ENCODE data around the gene CD274.

Gene CD274

DNA sequence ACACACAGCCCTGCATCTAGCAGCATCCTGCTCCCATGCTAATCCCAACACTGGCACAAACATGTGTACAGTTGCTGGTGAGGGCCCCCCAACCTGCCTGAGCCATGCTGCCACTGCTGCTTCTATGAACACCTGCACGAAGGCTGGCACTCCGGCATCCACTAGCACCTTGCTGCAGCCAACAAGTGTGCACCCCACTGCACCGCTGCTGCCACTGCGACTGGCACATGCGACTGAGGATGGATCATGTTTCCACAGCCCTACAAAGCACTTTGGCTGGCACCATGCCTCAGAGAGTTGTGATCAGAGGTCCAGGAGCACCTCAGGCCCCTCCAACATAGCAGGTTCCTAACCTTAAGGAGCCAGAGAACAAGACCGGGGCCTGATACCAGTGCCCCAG lies 52.2 kb downstream of the CD274 start:
- no peak for DNase-seq

GRCh38 chr9:5509573-5509972 lies 59.2 kb downstream of the CD274 start:
- no peak for DNase-seq

DNA sequence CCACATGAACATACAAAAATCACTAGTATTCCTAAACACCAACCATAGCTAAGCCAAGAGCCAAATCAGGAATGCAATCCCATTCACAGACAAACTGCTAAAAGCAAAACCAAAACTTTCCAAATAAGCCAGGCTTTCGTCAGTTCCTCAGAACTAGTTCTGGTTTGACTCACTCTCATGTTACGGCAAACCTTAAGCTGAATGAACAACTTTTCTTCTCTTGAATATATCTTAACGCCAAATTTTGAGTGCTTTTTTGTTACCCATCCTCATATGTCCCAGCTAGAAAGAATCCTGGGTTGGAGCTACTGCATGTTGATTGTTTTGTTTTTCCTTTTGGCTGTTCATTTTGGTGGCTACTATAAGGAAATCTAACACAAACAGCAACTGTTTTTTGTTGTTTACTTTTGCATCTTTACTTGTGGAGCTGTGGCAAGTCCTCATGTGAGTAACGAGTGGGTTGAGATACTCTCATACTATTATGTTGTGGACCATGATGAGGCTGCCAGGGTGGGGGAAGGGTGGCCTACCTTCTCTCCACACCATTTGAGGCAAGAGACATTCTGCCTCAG lies 60.1 kb downstream of the CD274 start, which contains the start of gene PDCD1LG2:
Gene PDCD1LG2, plus strand, starts transcription at position 172 of the 572 bp plus-strand sequence. CDS start 12,016 bp downstream, outside the sequence.
- no peak for DNase-seq

DNA sequence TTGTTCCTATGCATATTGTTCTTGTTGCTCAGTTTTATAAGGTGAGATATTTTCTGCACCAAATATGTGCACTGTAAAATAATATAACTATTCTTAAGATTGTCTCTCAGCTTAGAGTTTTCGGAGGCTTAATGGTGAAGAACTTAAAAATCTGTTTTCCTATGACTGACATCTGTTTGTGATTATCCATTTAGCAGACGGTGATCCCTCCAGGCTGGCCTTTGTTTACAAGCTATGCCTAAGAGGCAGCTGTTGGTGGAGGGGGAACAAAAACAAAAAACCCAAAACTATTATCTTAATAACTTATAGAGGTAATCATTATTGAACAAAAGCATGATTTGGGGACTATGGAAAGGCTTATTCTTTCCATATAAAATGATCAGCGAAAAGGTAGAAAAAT lies 60.6 kb downstream of the CD274 start:
- peak; percentile 9 for DNase-seq

- DNase-seq: no peak
Measured at GRCh38 chr9:5511476-5511875, 61.1 kb downstream of the CD274 start.

- no peak for DNase-seq
Measured at GRCh38 chr9:5511935-5512580, 61.7 kb downstream of the CD274 start.

GRCh38 chr9:5512658-5513452 lies 62.5 kb downstream of the CD274 start:
- no peak for DNase-seq

GRCh38 chr9:5513966-5514616 lies 63.7 kb downstream of the CD274 start:
- DNase-seq: no peak

- no peak for DNase-seq
Measured at GRCh38 chr9:5514617-5515260, 64.4 kb downstream of the CD274 start.

- no peak for DNase-seq
Measured at GRCh38 chr9:5515261-5515650, 64.9 kb downstream of the CD274 start.

- no peak for DNase-seq
Measured at GRCh38 chr9:5516453-5517220, 66.3 kb downstream of the CD274 start.

GRCh38 chr9:5518171-5518936 lies 68.0 kb downstream of the CD274 start:
- no peak for DNase-seq

DNA sequence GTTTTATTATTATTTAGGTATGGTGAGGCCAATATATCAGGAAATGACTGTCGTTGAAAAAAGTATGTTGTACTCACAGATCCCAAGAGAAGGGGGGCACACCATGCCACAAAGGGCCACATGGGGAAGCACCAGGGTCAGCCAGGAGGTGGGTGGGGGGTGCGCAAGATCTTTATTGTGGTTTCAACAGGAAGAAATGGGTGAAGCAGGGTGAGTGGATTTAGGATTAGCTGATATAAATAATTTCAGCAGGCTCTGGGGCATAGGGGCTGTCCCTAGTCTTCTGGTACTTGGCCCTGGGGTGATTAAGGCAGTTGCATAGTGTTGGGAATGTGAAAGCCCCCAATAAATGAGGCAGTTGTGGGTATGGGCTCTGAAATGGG lies 68.6 kb downstream of the CD274 start:
- no peak for DNase-seq
